Pancreas (tissue), 10 donors: ENCODE measurements around the gene NPTXR. TPM values are rescaled to one million over a fixed set of nuclear protein-coding genes. Genes with fewer than 3 reads are reported as not detected.
A peak's percentile ranks its signal among the peaks of the same experiment; 100 is the strongest.

Experiments
- ATAC-seq, 4 donors: fragments of 200-7000 bp; cut with Tn5 transposase; one replicate each; pipeline versions ENCODE4 v1.8.0 to v1.9.1; 2020; ENCODE audit warnings: mild to moderate bottlenecking in 4 of 4, moderate library complexity in 4 of 4
- DNase-seq, 6 donors: peaks; one replicate each; pipeline ENCODE4 v3.0.0-alpha.2; 2020
- FAIRE-seq: peaks from 2 replicates; lab custom pipeline; 2012; peaks lifted over from hg19 to GRCh38; lab: Jason Lieb, UNC
- H3K27ac ChIP-seq, 4 donors: fragments of 200-600 bp; sonication (generic); 1 replicate in 3 of 4; 2 replicates in 1 of 4; pipeline versions ENCODE4 v1.5.0 to v1.8.0; 2020
- H3K27me3 ChIP-seq, 4 donors: fragments of 200-600 bp; one replicate each; pipeline ENCODE4 v1.8.0; 2021
- H3K36me3 ChIP-seq, 3 donors: fragments of 200-600 bp; sonication (generic) in 1 of 3; one replicate each; pipeline versions ENCODE4 v1.5.0 to v1.8.0; 2020 to 2021
- H3K4me1 ChIP-seq, 3 donors: fragments of 200-600 bp; one replicate each; pipeline ENCODE4 v1.8.0; 2021
- H3K4me3 ChIP-seq, 4 donors: fragments of 200-600 bp; sonication (generic) in 2 of 4; one replicate each; pipeline versions ENCODE4 v1.5.0 to v1.8.0; 2020 to 2021
- H3K9me3 ChIP-seq, 4 donors: fragments of 200-600 bp; one replicate each; pipeline ENCODE4 v1.8.0; 2021
- CTCF ChIP-seq, 4 donors: fragments of 200-600 bp; sonication (generic) in 3 of 4; IDR thresholded peaks; one replicate each; pipeline versions ENCODE4 v1.5.0 to v1.8.0; 2021; ENCODE audit warnings: antibody characterized with exemption in 4 of 4
- WGBS, 2 donors: extraction: QIAGEN DNeasy Blood & Tissue Kit; methylation state at CpG; one replicate each; pipeline ENCODE4 v1.1.7; 2013; 5-methylcytosine and 5-hydroxymethylcytosine counted together
- intact Hi-C, 3 donors: fragments of 100-400 bp; cut with DNase I; formaldehyde crosslinking; loops; one replicate each; pipeline versions ENCODE4 v1.11.1 to v1.14.2; 2022
- polyA plus RNA-seq, 2 donors: library from polyadenylated mRNA; stranded (reverse); fragments of 200-250 nt; gene quantifications; one replicate each; pipeline ENCODE4 v1.2.3, GENCODE V29; 2013
- total RNA-seq, 6 donors: library from RNA; stranded (reverse); fragmentation: NEBNext Ultra II Directional in 4 of 6; extraction: Animal tissue kit (Norgen Biotek cat#: 25700) in 4 of 6; gene quantifications; one replicate each; pipeline versions ENCODE4 v1.2.1 to v1.2.4, GENCODE V29; 2021 to 2023
- donor health status: healthy with polysubstance abuse.
- donor health status: DM: no; HTN: no; CAD: no; lungs with moderate emphysema.
- donor health status: DM: no; HTN: no; CAD: no.
- donor health status: control.
- donor health status: control.
- donor health status: Bipolar disorder and iron deficiency.
- donor health status: DM: yes; HTN: yes; CAD: no.
- donor health status: DM: no; HTN: no; CAD: no.
- donor health status: DM: no; HTN: no; CAD: no.
- donor health status: DM: yes; HTN: yes; CAD: no.

The NPTXR gene
- total and polyA plus RNA-seq, 8 donors, result 3.0 to 11.0 (median 5.3) TPM

DNA sequence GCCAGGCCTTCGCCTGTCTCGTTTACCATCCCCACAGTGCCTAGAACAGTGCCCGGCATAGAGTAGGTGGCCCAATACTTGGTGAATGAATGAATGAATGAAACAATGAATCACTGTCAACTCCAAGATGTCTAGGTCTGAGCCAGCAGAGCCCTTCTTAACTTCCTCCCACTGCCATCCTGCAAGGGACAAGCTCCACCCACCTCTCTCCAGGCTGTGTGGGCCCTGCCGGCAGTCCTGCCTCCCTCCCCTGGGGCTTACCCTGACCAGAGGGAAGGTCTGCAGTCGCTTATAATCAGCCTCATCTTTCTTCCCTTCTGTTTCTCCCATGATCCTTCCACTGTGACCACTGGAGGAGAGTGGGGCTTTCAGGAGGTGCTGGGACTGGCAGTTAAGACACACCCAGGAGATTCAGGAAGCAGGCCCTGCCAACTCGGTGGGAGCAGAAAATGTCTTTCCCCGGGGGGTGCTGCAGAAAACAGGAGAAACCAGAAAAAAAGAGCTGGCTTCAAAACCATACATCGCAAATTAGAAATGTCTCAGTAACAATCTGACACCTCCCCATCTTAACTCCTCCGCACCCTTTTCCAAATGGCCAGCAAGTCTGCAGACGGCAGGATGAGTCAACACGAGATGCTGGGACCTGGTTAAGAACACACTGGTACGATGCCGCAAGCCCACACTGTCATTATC is 61.3 kb downstream of the NPTXR start:
- TF ChIP-seq CTCF (IDR thresholded peaks at IDR 0.05), result no peak
- ATAC-seq, result peak in 1 of 4 donors; percentile 34
- Histone ChIP-seq H3K4me3 (no peak overlapping the region), H3K4me1 (peaks cover 0 to 3% (median under 1%) of the 10 kb centered on the region in 3 donors), H3K9me3 (no peaks in the 10 kb centered on the region), H3K27ac (no peak overlapping the region), H3K36me3 (peaks cover 0 to 12% (median 10%) of the 10 kb centered on the region in 3 donors), H3K27me3 (no peaks in the 10 kb centered on the region)
- 85 to 86% methylated on average over 13 of the region's 13 CpGs for WGBS, 2 donors
- FAIRE-seq, result no peak
- intact Hi-C loops, result no loop called here
- no peak for DNase-seq

- Histone ChIP-seq H3K4me3 (no peak overlapping the region), H3K36me3 (peaks cover 0 to 12% (median 10%) of the 10 kb centered on the region in 3 donors), H3K4me1 (no peaks in the 10 kb centered on the region), H3K27ac (no peak overlapping the region), H3K9me3 (no peaks in the 10 kb centered on the region), H3K27me3 (no peaks in the 10 kb centered on the region)
- TF ChIP-seq CTCF (IDR thresholded peaks at IDR 0.05), result no peak
- WGBS, 2 donors, result 69 to 81% methylated on average over 13 of the region's 13 CpGs
- intact Hi-C loops, result no loop called here
- no peak for FAIRE-seq
- ATAC-seq, result no peak
- no peak for DNase-seq
Observed at GRCh38 chr22:38781033-38781432, 62.8 kb downstream of the NPTXR start.

DNA sequence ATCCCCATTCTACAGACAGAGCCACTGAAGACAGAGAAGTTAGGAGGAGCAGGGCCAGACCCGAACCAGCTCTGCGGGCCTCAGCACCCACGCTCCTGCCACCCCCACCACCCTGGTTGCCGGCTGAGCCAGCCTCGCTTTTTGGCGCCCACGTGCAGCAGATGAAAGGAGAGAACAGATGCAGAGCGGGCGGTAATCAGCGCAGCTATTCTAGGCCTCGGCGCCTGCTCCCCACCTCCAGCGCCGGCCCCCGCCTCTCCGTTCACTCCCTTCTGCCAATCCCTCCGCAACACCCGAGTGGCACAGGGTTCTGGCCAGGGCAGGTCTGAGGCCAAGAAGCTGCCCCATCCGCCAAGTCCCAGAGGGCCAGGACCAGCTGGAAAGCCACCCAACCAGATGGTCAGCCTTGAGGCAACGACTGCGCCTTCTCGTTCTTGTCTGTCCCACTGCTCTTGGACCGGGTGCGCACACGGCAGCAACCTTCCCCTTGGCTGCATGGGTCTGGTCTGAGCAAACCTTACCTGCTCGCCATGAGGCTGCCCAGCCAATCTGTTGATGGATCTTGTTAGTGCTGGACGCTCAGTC is 66.6 kb downstream of the NPTXR start:
- 88 to 92% methylated on average over 23 to 27 of the region's 27 CpGs for WGBS, 2 donors
- DNase-seq, result no peak
- Histone ChIP-seq H3K27ac (no peak overlapping the region), H3K4me1 (no peaks in the 10 kb centered on the region), H3K27me3 (no peaks in the 10 kb centered on the region), H3K9me3 (no peaks in the 10 kb centered on the region), H3K4me3 (no peak overlapping the region), H3K36me3 (peaks cover 0 to 12% (median 10%) of the 10 kb centered on the region in 3 donors)
- intact Hi-C loops, result no loop called here
- no peak for FAIRE-seq
- no peak for TF ChIP-seq CTCF (IDR thresholded peaks at IDR 0.05)
- no peak for ATAC-seq

- Histone ChIP-seq H3K9me3 (no peaks in the 10 kb centered on the region), H3K4me1 (no peaks in the 10 kb centered on the region), H3K36me3 (peaks cover 0 to 12% (median 10%) of the 10 kb centered on the region in 3 donors), H3K4me3 (no peak overlapping the region), H3K27ac (no peak overlapping the region), H3K27me3 (no peaks in the 10 kb centered on the region)
- ATAC-seq (no peak), DNase-seq (no peak), FAIRE-seq (no peak)
- 62 to 68% methylated on average over 6 of the region's 6 CpGs for WGBS, 2 donors
- intact Hi-C loops, result no loop called here
- no peak for TF ChIP-seq CTCF (IDR thresholded peaks at IDR 0.05)
Observed at GRCh38 chr22:38776086-38776485, 67.7 kb downstream of the NPTXR start.

GRCh38 chr22:38775656-38776055 is 68.2 kb downstream of the NPTXR start:
- H3K27me3 ChIP-seq, result no peaks in the 10 kb centered on the region
- FAIRE-seq, result no peak
- H3K4me1 ChIP-seq, result no peaks in the 10 kb centered on the region
- H3K9me3 ChIP-seq, result no peaks in the 10 kb centered on the region
- no peak overlapping the region for H3K4me3 ChIP-seq
- H3K36me3 ChIP-seq, result peaks cover 0 to 11% (median 7%) of the 10 kb centered on the region in 3 donors
- no peak for TF ChIP-seq CTCF (IDR thresholded peaks at IDR 0.05)
- intact Hi-C loops, result no loop called here
- H3K27ac ChIP-seq, result no peak overlapping the region
- 78 to 82% methylated on average over 13 of the region's 13 CpGs for WGBS, 2 donors
- no peak for ATAC-seq
- DNase-seq, result no peak
